NCI-H1092 treated with DMSO at 0.1 percent for 48 hours (cell line): ENCODE data around the gene RABL6.
A peak's percentile ranks its signal among the peaks of the same experiment; 100 is the strongest.
"Not testable (repeated sequence)": the region's sequence is repeated elsewhere in the genome, so short reads cannot be mapped to it uniquely, and the experiment has no call there.

Source experiments
- DNase-seq: peaks from one replicate; lab custom pipeline; 2025; lab: John Stamatoyannopoulos, UW

RABL6 gene

GRCh38 chr9:136882109-136882946, 74.6 kb downstream of the RABL6 start:
- DNase-seq: no peak

DNA sequence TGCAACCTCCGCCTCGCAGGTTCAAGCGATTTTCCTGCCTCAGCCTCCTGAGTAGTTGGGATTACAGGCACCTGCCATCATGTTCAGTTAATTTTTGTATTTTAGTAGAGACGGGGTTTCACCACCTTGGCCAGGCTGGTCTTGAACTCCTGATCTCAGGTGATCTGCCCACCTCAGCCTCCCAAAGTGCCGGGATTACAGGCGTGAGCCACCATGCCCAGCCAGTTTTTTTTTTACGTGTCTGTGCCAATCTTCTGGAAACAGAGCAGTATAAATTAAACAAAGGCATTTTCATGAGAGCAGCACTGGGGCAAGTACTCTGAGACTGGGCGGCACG, 75.2 kb downstream of the RABL6 start:
- not testable (repeated sequence) for DNase-seq

- DNase-seq: not testable (repeated sequence)
These were observed 75.9 kb downstream of the RABL6 start for GRCh38 chr9:136883670-136884069.

- peak; percentile 94 for DNase-seq
These were observed 78.3 kb downstream of the RABL6 start, which contains the start of gene TRAF2 for GRCh38 chr9:136885950-136886578. TRAF2 (plus strand) TSS chr9:136886516; CDS start chr9:136898741, 12,225 bp downstream.

GRCh38 chr9:136886610-136887597, 79.2 kb downstream of the RABL6 start:
- no peak for DNase-seq

DNA sequence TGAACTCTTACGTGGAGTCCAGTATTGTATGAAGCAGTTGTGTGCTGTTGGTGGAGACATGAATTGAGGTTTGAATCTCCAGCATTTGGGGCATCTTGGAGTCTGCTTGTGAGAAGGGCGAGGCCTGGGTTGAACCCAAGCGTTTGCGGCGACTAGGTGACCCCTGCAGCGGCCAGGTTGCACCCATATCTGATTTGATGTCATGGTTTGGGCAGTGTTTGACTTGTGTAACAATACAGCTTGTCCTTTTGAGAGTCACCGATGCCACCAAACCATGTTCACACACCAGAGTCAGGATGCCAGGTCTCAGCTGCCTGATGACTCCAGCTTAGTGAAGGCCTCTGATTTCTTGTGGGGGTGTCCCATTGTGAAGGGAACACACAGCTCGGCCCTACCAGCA, 80.7 kb downstream of the RABL6 start:
- DNase-seq: no peak

DNA sequence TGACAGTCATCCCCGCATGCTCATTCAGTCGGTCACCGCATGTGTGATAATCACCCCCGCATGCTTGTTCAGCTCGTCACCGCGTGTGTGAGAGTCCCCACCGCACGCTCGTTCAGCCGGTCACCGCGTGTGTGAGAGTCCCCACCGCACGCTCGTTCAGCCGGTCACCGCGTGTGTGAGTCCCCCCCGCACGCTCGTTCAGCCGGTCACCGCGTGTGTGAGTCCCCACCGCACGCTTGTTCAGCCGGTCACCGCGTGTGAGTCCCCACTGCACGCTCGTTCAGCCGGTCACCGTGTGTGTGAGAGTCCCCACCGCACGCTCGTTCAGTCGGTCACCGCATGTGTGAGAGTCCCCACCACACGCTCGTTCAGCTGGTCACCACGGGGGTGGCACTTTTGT, 82.1 kb downstream of the RABL6 start:
- DNase-seq: no peak

DNA sequence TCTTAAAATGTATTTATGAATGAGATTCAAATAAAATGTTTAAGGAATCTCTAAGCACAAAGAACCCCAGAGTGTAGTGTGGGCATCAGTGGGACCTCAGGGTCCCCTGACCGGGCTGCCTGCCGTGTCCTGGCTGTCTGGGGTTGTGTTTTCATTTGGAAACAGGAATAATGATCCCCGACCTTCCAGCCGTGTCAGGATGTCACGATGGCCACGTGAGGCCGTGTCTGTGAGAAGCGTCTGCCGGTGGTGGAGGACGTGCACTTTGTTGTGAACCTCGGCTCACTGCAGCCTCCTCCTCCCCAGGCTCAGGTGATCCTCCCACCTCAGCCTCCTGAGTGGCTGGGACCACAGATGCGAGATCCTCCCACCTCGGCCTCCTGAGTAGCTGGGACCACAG, 82.9 kb downstream of the RABL6 start:
- no peak for DNase-seq
